Stimulated activated effector memory CD8-positive, alpha-beta T cell treated with anti-CD3 and anti-CD28 coated beads, Interleukin-12 subunit alpha, Interleukin-12 subunit beta, amount 100 ng/mL, for 72 hours (primary cell): Measurements from ENCODE around the gene ATP6V1G1.
A peak's percentile ranks its signal among the peaks of the same experiment; 100 is the strongest.

Source experiments
- ATAC-seq: fragments of 150-1000 bp; cut with Tn5 transposase; 2 replicates; pipeline ENCODE4 v1.10.0; 2021
- DNase-seq, 2 donors: peaks; one replicate each; pipeline ENCODE4 v3.0.0; 2021 to 2022; ENCODE audit warnings: low spot score in 2 of 2
- H3K27ac Mint-ChIP-seq: one replicate; pipeline ENCODE4 v1.8.0; 2022; ENCODE audit warnings: mild to moderate bottlenecking, mixed read lengths
- H3K36me3 Mint-ChIP-seq: one replicate; pipeline ENCODE4 v1.8.0; 2022; ENCODE audit warnings: mild to moderate bottlenecking, mixed read lengths
- H3K4me1 Mint-ChIP-seq: one replicate; pipeline ENCODE4 v1.8.0; 2022; ENCODE audit warnings: mixed read lengths
- H3K4me3 Mint-ChIP-seq: one replicate; pipeline ENCODE4 v1.8.0; 2022; ENCODE audit warnings: mild to moderate bottlenecking, mixed read lengths
- H3K9me3 Mint-ChIP-seq: one replicate; pipeline ENCODE4 v1.8.0; 2022; ENCODE audit warnings: mixed read lengths

Gene ATP6V1G1, protein sequence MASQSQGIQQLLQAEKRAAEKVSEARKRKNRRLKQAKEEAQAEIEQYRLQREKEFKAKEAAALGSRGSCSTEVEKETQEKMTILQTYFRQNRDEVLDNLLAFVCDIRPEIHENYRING

DNA sequence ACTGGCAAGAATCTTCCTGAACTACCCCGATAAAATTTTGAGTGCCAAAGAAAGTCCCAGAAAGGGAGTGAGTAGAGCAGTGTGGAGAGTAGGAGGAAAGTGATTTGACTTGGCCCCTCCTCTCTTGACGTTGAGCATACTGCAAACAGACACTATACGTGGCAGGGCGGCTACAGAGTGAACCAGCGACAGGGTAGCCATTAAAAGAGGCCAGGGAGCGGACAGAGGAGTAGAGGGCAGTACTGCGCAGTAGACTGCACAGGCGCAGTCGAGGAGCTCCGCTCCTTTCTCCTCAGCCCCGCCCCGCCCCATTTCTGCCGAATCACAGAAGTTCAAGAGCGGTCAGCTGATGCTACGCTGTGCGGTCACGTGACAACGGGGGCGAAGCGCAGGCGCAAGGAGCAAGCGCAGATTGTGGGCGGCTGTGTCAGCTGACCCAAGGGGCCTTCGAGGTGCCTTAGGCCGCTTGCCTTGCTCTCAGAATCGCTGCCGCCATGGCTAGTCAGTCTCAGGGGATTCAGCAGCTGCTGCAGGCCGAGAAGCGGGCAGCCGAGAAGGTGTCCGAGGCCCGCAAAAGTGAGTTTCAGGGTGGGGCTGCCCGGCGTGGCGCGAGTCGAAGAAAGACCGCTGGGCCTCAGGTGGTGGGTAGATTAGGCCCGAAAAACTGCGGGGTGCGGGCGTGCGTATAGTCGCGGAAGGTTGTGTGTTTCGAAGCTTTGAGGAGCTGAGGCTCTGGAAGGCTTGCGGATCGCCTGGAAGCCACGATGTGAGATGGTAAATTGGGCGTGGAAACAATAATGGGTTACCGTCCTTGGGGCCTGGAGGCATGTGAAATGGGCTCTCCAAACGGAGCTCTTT, at the start of gene ATP6V1G1:
ATP6V1G1 (plus strand) TSS at position 425 of the 858 bp plus-strand sequence; CDS start at position 495, 70 bp downstream.
- peak; percentile 93 to 99 for DNase-seq
- Mint-ChIP-seq H3K4me1 (peaks cover 52% of the 10 kb centered on the region), H3K36me3 (peaks cover 45% of the 10 kb centered on the region), H3K9me3 (no peaks in the 10 kb centered on the region), H3K4me3 (peak within 1 kb of the TSS; percentile 99), H3K27ac (peak within 1 kb of the TSS; percentile 99)
- peak; percentile 96 for ATAC-seq

DNA sequence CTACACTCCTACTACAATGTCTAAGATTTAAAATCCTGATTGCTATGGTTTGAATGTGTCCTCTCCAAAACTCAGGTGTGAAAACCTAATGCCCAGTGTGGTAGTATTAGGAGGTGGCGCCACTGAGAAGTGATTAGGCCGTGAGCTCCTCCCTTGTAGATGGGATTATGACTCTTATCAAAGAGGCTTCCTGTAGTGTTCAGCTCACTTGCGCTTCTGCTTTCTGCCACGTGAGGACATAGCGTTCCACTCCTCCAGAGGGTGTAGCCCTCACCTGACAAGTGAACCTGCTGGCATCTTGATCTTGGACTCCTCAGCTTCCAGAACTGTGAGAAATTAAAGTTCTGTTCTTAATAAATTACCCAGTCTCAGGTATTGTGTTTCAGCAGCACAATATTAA, 49.3 kb upstream of the ATP6V1G1 start:
- ATAC-seq (peak; percentile 75), DNase-seq (no peak)
- no peaks in the 10 kb centered on the region for H3K36me3 Mint-ChIP-seq
- H3K9me3 Mint-ChIP-seq, result no peaks in the 10 kb centered on the region
- no peaks in the 10 kb centered on the region for H3K4me1 Mint-ChIP-seq
- no peak overlapping the region for H3K27ac Mint-ChIP-seq
- H3K4me3 Mint-ChIP-seq, result no peak overlapping the region

DNA sequence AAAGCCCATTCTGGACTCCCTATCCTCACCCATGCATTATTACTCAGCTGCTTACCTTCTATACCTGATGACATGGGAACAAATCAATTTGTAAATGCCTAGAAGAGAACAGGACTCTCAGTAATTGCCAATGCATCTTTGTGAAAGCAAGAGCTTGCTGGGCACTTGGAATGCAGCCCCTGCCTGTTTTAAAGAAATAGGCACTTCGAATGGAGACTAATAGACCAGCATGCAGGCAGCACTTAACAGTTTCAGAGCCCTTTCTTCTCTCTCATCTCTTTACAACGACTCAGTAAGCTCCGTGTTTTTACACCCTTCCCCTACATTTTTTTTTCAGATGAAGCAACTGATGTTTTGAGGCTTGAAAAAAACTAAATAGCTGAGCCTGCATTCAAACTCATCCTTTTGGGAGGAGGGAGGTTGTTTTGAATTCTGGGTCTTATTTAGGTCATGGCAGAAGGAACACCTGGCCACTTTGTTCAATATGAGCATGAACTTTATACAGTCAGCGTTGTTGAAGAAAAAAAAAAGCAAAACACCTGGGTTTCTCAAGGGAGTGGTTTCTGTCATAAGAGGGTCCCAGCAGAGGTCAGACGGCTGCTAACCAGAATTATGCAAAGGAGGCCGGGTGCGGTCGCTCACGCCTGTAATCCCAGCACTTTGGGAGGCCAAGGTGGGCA, 47.7 kb upstream of the ATP6V1G1 start:
- Mint-ChIP-seq H3K9me3 (no peaks in the 10 kb centered on the region), H3K27ac (no peak overlapping the region), H3K36me3 (no peaks in the 10 kb centered on the region), H3K4me1 (no peaks in the 10 kb centered on the region), H3K4me3 (no peak overlapping the region)
- ATAC-seq (no peak), DNase-seq (no peak)

DNA sequence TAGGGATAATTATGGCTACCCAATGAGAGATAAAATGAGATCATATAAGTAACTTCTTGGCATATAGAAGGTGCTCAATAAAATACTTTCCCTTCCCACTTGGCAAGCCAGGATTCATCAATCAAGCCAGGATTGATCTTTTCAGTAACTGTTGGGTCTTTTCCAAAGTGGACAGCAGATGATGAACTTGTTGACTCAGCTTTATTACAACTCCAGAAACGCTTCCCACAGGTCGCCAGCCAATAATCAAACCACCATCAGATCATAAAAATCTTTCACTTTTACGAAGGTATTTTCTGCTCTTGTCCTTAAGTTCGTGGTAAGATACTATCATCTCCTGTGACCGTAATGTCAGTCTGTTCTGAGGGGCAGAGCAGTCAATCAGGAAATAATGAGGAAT, 42.5 kb upstream of the ATP6V1G1 start:
- Mint-ChIP-seq H3K4me1 (no peaks in the 10 kb centered on the region), H3K9me3 (no peaks in the 10 kb centered on the region), H3K27ac (no peak overlapping the region), H3K4me3 (no peak overlapping the region), H3K36me3 (no peaks in the 10 kb centered on the region)
- ATAC-seq (no peak), DNase-seq (no peak)

DNA sequence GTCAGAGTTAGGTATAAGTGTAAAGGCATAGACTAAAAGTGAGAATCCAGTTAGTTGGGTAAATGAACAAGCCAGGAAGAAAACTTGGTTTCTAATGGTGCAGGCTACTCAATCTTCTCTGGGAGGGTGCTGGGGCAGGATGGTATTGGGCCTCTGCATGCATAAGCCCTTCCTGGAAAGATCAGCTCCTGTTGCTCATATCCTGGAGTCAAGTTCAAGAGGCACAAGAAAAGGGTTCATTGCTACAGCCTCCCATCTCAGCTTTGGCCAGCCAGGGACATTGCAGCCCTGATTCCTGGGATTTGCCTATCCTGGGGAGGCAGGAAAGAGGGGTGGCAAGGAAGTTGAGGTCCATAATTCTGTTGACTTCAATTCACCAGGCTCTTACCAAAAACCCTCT, 40.7 kb upstream of the ATP6V1G1 start:
- Mint-ChIP-seq H3K9me3 (no peaks in the 10 kb centered on the region), H3K27ac (no peak overlapping the region), H3K4me3 (no peak overlapping the region), H3K36me3 (no peaks in the 10 kb centered on the region), H3K4me1 (no peaks in the 10 kb centered on the region)
- ATAC-seq (no peak), DNase-seq (no peak)

DNA sequence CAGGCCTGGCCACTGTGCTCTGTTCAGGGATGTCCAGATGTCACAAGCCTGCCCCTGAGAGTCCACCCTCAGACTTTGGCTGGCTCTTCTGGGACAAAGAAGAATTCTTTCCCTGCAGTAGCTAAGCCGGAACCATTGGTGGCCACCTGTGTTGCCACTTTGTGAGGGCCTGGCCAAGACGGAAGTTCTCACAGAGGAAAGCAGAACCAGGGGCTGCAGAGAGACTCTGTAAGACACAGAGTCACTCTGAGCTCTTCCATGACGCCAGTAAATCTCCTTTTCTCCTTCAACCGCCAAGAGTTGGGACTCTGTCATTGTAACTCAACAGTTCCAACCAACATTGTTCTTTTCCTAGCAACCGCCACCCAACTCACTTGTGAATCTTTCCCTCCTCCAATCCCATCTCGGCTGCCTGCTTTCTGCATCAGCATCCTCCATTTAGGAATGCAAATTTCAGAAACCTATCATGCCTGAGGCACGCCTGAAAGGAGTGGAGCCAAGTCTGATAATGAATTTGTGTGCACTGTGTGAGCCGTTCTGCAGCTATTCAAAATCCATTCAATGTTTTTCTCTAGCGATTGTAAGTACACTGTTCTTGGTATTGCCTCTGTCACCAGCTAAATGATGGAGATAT, 37.8 kb upstream of the ATP6V1G1 start:
- ATAC-seq, result no peak
- no peak overlapping the region for H3K4me3 Mint-ChIP-seq
- DNase-seq, result no peak
- H3K36me3 Mint-ChIP-seq, result no peaks in the 10 kb centered on the region
- no peaks in the 10 kb centered on the region for H3K4me1 Mint-ChIP-seq
- no peak overlapping the region for H3K27ac Mint-ChIP-seq
- H3K9me3 Mint-ChIP-seq, result no peaks in the 10 kb centered on the region

DNA sequence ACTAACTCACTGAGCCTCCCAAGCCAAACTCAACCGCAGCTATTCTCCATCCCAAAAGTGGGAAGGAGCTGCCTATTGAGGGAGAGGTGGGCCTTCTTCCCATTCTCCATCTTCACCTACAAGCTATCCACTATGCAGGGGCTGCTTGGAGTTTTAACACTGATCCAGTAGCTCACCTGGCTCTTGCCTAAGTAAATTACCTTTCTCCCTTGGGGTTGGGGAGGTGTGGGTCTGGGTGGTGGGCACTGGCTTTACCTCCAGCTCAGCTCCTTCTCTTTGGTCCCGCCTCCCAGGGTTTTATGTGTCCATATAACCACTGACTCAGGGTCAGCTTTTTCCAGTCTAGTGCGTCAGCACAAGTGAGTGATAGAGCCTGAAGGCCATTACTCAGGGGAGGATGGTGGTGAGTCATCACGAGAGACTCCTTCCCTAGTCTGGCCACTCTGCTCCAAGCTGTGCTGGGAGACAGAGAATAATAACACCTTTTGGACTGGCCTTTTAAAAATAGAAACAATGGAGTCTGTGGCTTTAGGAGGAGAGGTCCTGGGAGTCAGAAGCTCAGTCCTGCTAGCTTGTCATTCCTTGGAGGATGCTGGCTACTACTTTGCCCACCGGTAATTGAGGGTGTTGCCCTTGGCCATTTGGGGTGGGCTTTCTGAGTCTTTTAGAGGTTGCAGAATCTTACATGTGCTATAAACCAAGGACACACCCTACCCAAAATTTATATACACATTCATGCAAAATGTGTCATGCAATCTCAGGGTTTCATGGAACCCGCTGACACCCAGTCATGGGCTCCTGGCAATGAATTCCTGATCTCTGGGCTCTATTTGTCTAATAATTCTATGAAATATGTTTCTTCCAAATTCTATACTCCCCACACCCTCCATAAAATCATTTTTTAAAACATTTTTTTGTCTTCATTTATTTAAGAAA, 35.6 kb upstream of the ATP6V1G1 start:
- H3K4me3 Mint-ChIP-seq, result no peak overlapping the region
- H3K36me3 Mint-ChIP-seq, result no peaks in the 10 kb centered on the region
- H3K27ac Mint-ChIP-seq, result no peak overlapping the region
- ATAC-seq, result peak; percentile 68
- no peaks in the 10 kb centered on the region for H3K4me1 Mint-ChIP-seq
- no peaks in the 10 kb centered on the region for H3K9me3 Mint-ChIP-seq
- no peak for DNase-seq

DNA sequence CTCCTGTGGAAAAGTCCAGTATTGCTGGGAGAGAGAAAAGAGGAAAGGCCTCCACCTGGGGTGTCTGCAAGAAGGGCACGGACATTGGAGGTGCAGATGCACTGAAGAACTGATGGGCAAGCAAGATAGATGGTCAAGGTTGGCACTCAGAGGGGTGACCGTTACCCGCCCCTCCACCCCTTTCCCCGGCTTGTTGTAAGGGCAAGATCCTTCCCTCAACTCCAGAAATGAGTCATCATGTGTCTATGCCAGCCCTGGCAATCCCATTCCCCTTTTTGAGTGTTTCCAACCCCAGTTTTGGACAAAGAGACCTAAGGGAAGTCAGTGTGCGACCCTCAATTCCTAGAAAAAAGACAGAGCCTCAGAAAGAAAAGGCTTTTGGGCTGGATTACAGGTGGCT, 34.9 kb upstream of the ATP6V1G1 start:
- H3K9me3 Mint-ChIP-seq, result no peaks in the 10 kb centered on the region
- ATAC-seq, result no peak

DNA sequence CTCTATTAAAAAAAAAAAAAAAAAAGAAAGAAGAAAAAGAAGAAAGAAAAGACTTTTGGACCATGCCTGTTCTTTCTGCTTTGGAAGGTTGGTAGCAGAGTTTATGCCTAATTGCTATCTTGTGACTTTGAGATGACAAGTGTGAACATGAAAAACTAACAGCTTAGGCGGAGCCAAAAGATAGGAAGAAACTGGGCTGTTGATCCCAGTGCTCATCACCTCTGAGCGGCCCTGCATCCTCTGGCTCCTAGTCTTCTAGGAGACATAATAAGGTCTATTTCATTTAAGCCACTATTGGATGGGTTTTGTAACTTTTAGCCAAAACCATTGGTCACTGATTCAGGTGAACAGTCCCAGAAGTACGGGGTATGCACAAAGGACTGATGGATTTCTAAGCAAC, 34.4 kb upstream of the ATP6V1G1 start:
- Mint-ChIP-seq H3K36me3 (no peaks in the 10 kb centered on the region), H3K9me3 (no peaks in the 10 kb centered on the region), H3K27ac (no peak overlapping the region), H3K4me1 (no peaks in the 10 kb centered on the region), H3K4me3 (no peak overlapping the region)
- ATAC-seq (no peak), DNase-seq (no peak)

More for the DNA sequence above, 34.9 kb upstream of the ATP6V1G1 start:
- H3K36me3 Mint-ChIP-seq, result no peaks in the 10 kb centered on the region
- H3K4me3 Mint-ChIP-seq, result no peak overlapping the region
- no peak overlapping the region for H3K27ac Mint-ChIP-seq
- no peaks in the 10 kb centered on the region for H3K4me1 Mint-ChIP-seq
- DNase-seq, result no peak

DNA sequence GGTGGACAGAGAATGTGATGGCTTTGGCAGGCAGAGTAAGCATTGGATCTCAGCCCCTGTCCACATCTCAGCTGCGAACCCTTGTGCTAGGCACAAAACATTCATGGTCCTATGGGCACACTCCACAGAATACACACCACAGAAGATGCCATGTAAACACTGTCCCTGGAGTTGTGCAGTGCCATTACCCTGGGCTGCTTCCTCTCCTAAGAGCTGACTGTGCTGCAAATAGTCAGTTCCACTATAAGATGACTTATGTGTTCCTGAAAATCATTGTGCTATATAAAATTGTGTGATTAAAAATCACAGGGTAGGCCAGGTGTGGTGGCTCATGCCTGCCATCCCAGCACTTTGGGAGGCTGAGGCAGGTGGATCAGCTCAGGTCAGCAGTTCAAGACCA, 31.9 kb upstream of the ATP6V1G1 start:
- no peak overlapping the region for H3K4me3 Mint-ChIP-seq
- DNase-seq (no peak), ATAC-seq (no peak)
- H3K9me3 Mint-ChIP-seq, result no peaks in the 10 kb centered on the region
- no peak overlapping the region for H3K27ac Mint-ChIP-seq
- no peaks in the 10 kb centered on the region for H3K4me1 Mint-ChIP-seq
- no peaks in the 10 kb centered on the region for H3K36me3 Mint-ChIP-seq

DNA sequence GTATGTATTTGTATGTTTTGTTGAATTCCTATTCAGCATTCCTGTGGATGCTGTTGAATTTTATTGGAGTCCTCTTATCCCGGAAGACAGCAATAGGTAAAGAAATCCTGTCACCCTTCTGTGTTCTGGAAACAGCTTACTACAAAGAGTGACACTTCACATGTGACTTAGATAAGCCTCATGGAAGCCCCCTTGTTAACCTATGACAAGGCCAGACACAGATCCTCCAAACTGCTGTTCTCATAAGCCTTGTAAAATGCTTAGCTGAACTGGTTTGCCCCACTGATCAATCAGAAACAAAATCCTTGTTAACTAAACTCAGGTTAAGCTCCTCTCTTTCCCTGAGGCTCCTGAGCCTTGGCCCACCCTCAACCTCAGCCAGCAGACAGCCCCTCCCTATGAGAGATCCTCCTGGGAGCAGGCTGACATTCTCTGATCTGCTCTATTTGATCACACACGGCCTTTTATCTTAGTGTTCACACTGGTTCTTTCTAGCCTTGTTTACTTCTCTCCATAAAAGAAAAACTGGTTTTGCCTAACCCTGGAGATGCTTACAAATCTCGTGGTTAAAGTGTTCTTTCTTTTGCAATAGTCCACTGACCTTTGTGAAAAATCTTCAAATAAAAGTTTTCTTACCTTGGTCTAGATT, 29.4 kb upstream of the ATP6V1G1 start:
- Mint-ChIP-seq H3K4me1 (no peaks in the 10 kb centered on the region), H3K27ac (no peak overlapping the region), H3K9me3 (no peaks in the 10 kb centered on the region)

DNA sequence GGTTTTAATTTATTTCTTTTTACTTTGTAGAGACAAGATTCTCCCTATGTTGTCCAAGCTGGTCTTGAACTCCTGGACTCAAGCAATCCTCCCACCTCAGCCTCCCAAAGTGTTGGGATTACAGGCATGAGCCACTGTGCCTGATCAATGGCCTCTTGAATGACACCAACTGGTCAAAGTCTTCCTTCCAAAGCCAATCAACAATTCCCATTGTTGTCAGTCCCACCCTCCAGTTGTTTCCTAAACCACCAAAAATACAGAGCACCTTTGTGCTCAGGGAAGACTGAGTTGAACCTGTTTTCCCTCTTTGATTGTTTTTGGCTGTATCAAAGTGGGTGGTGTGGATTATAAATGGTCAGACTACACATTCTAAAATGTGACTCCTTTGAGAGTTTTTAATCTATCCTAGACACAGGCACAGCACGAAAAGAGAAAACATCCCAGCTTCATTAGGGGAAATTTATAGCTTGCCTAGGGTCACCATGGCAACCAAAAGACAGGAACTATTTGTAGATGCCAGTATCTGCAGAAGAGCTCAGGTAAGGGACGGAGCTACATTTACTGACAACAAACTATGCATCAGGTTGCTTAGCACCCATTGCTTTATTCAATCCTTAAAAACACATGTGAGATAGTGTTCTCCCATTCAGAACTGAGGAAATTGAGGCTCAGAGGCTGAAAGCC, 27.6 kb upstream of the ATP6V1G1 start:
- H3K4me1 Mint-ChIP-seq, result no peaks in the 10 kb centered on the region

More for the DNA sequence above, 29.4 kb upstream of the ATP6V1G1 start:
- no peaks in the 10 kb centered on the region for H3K36me3 Mint-ChIP-seq
- ATAC-seq, result no peak
- no peak overlapping the region for H3K4me3 Mint-ChIP-seq
- no peak for DNase-seq

DNA sequence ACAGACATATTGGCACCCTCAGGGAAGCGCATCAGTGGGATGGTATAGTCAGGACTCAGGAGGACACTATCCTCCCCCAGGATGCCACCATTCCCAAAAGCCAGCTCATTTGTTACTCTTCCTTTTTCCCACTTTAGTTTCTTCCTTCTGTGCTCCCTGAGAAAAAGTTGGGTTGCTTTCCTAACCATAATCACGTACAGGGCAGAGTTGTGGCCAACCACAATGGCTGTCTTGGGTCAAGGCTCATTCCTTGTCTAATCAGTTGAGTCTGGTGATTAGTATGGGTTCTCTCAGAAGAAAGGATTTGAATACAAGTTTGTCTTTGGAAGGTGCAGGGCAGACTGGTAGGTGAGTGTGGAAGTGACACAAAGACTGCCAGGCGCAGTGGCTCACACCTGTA, 26.6 kb upstream of the ATP6V1G1 start:
- H3K4me3 Mint-ChIP-seq, result no peak overlapping the region
- no peaks in the 10 kb centered on the region for H3K4me1 Mint-ChIP-seq

More for the DNA sequence above, 27.6 kb upstream of the ATP6V1G1 start:
- no peak overlapping the region for H3K27ac Mint-ChIP-seq
- H3K4me3 Mint-ChIP-seq, result no peak overlapping the region
- no peak for ATAC-seq
- DNase-seq, result no peak
- H3K36me3 Mint-ChIP-seq, result no peaks in the 10 kb centered on the region
- no peaks in the 10 kb centered on the region for H3K9me3 Mint-ChIP-seq

DNA sequence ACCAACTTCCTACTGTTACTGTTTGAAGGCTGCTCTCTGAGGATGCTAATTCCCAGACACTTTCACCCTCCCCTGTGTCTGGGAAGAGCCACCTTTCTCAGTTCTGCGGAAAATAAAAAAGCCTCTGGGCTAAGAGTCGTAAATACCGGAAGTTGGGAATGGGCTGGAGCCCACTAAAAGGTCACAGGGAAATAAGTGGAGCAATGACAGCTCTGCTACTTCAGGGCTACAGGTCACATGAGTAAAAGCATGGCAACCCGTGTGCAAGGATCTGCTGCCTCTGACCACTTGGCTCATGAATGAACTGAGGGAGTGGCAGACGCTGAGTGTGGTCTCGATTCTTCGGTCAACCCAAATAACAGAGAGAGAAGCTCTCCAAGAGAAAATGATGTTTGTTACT, 25.8 kb upstream of the ATP6V1G1 start:
- no peak overlapping the region for H3K4me3 Mint-ChIP-seq
- H3K36me3 Mint-ChIP-seq, result no peaks in the 10 kb centered on the region
- H3K27ac Mint-ChIP-seq, result no peak overlapping the region
- no peak for ATAC-seq
- H3K4me1 Mint-ChIP-seq, result no peaks in the 10 kb centered on the region
- no peaks in the 10 kb centered on the region for H3K9me3 Mint-ChIP-seq
- no peak for DNase-seq

More for the DNA sequence above, 26.6 kb upstream of the ATP6V1G1 start:
- ATAC-seq, result no peak
- Mint-ChIP-seq H3K36me3 (no peaks in the 10 kb centered on the region), H3K27ac (no peak overlapping the region), H3K9me3 (no peaks in the 10 kb centered on the region)
- no peak for DNase-seq
